ENCODE results near the gene INHA.

Gene INHA

DNA sequence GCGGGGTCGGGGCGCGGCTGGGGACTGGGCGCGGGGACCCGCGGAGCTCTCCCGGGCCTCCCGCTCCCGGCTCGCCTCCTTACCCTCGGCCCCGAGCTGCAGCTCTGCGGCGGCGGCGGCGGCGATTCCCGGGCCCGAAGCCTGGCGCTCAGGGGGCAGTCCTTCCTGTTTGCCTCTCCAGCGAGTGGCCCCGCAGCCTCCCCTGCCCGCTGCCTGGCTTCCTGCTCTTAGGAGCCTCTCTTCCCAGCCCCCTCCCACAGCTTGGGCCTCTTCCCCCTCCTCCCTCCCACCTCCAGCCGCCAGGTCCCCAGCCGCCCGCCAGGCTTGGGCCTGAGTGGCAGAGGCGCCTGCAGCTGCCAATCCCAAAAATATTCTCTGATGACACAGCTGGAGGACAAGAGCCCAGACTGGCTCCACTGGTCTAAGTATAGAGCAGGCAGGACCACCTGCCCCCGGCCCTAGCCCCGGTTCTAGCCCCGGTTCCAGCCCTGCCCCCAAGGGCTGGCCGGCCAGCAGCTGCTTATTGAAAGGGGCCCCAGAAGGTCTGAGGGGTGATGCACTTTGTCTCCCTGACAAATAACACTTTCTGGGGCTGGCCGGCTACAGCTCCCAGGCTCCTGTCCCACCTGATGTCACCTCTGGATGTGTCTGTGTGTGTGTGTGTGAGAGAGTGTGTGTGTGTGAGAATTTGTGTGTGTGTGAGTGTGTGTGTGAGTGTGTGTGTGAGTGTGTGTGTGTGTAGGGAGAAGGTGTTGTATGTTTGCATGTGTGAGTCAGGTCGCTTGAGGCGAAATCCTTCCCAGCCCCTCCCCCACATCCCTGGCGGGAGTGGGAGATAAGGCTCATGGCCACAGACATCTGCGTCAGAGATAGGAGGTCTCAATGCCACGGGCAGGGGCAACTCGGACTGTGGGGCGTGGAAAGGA, 536 bp upstream of the INHA start, which contains the start of gene OBSL1:
Gene OBSL1 (minus strand): TSS at position 229 of the 926 bp plus-strand sequence. CDS start 307 bp downstream, outside the sequence.
- H2AFZ ChIP-seq (ENCODE audit: low read length) = peak within 1 kb of the TSS; percentile 98
- peak within 1 kb of the TSS; percentile 99 for H3K9ac ChIP-seq (ENCODE audit: low read depth, low read length, poor library complexity)
- peak within 1 kb of the TSS; percentile 91 for H3K4me2 ChIP-seq (ENCODE audit: insufficient read depth, low read length, poor library complexity, severe bottlenecking)
- peaks cover 12 to 14% of the 10 kb centered on the region in 2 donors for H3K4me1 ChIP-seq (ENCODE audit: control insufficient read depth in 2 of 2, insufficient read depth in 1 of 2, low read depth in 1 of 2, low read length in 2 of 2)
- H4K8ac ChIP-seq (ENCODE audit: low read depth, low read length) = peak within 1 kb of the TSS; percentile 82
- H3K27me3 ChIP-seq (ENCODE audit: control insufficient read depth in 3 of 3, insufficient read depth in 3 of 3, low read depth in 1 of 3, low read length in 3 of 3) = peaks cover 0 to 3% (median 2%) of the 10 kb centered on the region in 3 experiments
- peak within 1 kb of the TSS; percentile 50 for H2BK5ac ChIP-seq (ENCODE audit: low read length)
- H3K23ac ChIP-seq (ENCODE audit: low read depth, low read length, poor library complexity) = peak within 1 kb of the TSS; percentile 93
- peak; percentile 73 for DNase-seq (ENCODE audit: low spot score)
- peak within 1 kb of the TSS; percentile 87 for H2AK5ac ChIP-seq (ENCODE audit: low read depth, low read length)
- peak within 1 kb of the TSS; percentile 72 for H4K91ac ChIP-seq (ENCODE audit: low read depth, low read length, poor library complexity)
- peak within 1 kb of the TSS; percentile 86 to 94 for H3K4me3 ChIP-seq (ENCODE audit: low read length in 2 of 2)
- peak within 1 kb of the TSS; percentile 99 for H3K14ac ChIP-seq (ENCODE audit: low read length)
- peak within 1 kb of the TSS; percentile 56 for H3K27ac ChIP-seq (replicated peaks; ENCODE audit: low read length)
- no peaks in the 10 kb centered on the region for H3K9me3 ChIP-seq (replicated peaks in 1 of 2; ENCODE audit: control insufficient read depth in 2 of 2, insufficient read depth in 1 of 2, low read depth in 1 of 2, low read length in 2 of 2)
- H3K36me3 ChIP-seq (replicated peaks in 1 of 2; ENCODE audit: control insufficient read depth in 2 of 2, insufficient read depth in 2 of 2, low read length in 2 of 2) = peaks cover 12 to 34% of the 10 kb centered on the region in 2 donors
- WGBS, 2 donors (ENCODE audit: extremely low coverage in 2 of 2, insufficient read length in 2 of 2, insufficient replicate concordance in 1 of 2) = no CpG with 5 or more reads among the region's 42 CpGs
- peak within 1 kb of the TSS; percentile 98 for H2BK15ac ChIP-seq (ENCODE audit: low read length)
- H2BK12ac ChIP-seq (ENCODE audit: low read length) = peak within 1 kb of the TSS; percentile 82
- peak within 1 kb of the TSS; percentile 94 for H3K4ac ChIP-seq (ENCODE audit: low read length)
- H3K79me1 ChIP-seq (ENCODE audit: low read depth, low read length) = peaks cover 9% of the 10 kb centered on the region
- H2BK120ac ChIP-seq (ENCODE audit: low read depth, low read length) = no peak within 1 kb of the TSS
- peak within 1 kb of the TSS; percentile 100 for H3K18ac ChIP-seq (ENCODE audit: low read length)

DNA sequence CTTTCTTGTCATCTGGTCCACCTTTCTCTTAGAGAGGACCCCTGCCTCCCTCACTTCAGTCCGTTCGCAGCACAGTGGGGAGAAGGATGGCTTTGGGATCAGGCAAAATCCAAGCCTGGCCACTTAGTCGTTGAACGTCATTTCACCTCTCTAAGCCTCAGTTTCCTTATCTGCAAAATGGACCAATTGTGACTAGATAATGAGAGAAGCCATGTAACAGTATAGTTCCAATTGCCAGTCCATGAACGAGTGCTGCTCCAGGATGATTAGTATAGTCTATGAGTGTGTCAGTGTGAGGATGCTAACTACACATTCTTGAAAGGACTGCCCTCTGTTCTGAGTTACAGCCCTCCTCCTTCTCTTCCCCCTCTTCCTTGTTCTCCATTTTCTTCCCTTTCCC, 1.1 kb downstream of the INHA start:
- H4K8ac ChIP-seq (ENCODE audit: low read depth, low read length) = no peak overlapping the region

DNA sequence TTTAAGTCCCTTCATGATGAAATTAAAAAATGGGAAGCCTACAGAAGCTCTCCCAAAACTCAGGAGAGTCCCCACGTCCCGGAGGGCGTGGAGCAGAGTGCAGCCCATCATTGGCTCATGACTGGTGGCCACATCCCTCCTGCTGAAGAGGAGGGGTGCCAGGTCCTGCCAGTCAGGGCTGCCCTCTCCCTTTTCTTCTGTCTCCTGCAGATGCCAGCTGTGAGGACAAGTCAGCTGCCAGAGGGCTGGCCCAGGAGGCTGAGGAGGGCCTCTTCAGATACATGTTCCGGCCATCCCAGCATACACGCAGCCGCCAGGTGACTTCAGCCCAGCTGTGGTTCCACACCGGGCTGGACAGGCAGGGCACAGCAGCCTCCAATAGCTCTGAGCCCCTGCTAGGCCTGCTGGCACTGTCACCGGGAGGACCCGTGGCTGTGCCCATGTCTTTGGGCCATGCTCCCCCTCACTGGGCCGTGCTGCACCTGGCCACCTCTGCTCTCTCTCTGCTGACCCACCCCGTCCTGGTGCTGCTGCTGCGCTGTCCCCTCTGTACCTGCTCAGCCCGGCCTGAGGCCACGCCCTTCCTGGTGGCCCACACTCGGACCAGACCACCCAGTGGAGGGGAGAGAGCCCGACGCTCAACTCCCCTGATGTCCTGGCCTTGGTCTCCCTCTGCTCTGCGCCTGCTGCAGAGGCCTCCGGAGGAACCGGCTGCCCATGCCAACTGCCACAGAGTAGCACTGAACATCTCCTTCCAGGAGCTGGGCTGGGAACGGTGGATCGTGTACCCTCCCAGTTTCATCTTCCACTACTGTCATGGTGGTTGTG, 2.6 kb downstream of the INHA start:
- no peak overlapping the region for H3K4me2 ChIP-seq (ENCODE audit: insufficient read depth, low read length, poor library complexity, severe bottlenecking)
- peak overlapping the region; percentile 24 for H3K9ac ChIP-seq (ENCODE audit: low read depth, low read length, poor library complexity)
- peaks cover 0 to 5% of the 10 kb centered on the region in 2 donors for H3K36me3 ChIP-seq (replicated peaks in 1 of 2; ENCODE audit: control insufficient read depth in 2 of 2, insufficient read depth in 2 of 2, low read length in 2 of 2)
- H3K27me3 ChIP-seq (ENCODE audit: control insufficient read depth in 3 of 3, insufficient read depth in 3 of 3, low read depth in 1 of 3, low read length in 3 of 3) = peaks cover 0 to 3% (median 2%) of the 10 kb centered on the region in 3 experiments
- H3K79me1 ChIP-seq (ENCODE audit: low read depth, low read length) = peaks cover 9% of the 10 kb centered on the region
- peak overlapping the region; percentile 66 for H3K18ac ChIP-seq (ENCODE audit: low read length)
- H4K91ac ChIP-seq (ENCODE audit: low read depth, low read length, poor library complexity) = no peak overlapping the region
- H4K8ac ChIP-seq (ENCODE audit: low read depth, low read length) = peak overlapping the region; percentile 85
- no peak overlapping the region for H3K4ac ChIP-seq (ENCODE audit: low read length)
- H2BK12ac ChIP-seq (ENCODE audit: low read length) = peak overlapping the region; percentile 92
- no CpG with 5 or more reads among the region's 22 CpGs for WGBS, 2 donors (ENCODE audit: extremely low coverage in 2 of 2, insufficient read length in 2 of 2, insufficient replicate concordance in 1 of 2)
- peak overlapping the region; percentile 5 for H3K14ac ChIP-seq (ENCODE audit: low read length)
- peak overlapping the region; percentile 80 for H2BK5ac ChIP-seq (ENCODE audit: low read length)
- no peak for DNase-seq (ENCODE audit: low spot score)
- peak overlapping the region; percentile 55 for H2BK15ac ChIP-seq (ENCODE audit: low read length)
- H2AK5ac ChIP-seq (ENCODE audit: low read depth, low read length) = peak overlapping the region; percentile 81
- H3K23ac ChIP-seq (ENCODE audit: low read depth, low read length, poor library complexity) = peak overlapping the region; percentile 11
- no peak overlapping the region for H3K4me3 ChIP-seq (ENCODE audit: low read length in 2 of 2)
- peak overlapping the region; percentile 82 for H2BK120ac ChIP-seq (ENCODE audit: low read depth, low read length)
- H2AFZ ChIP-seq (ENCODE audit: low read length) = no peak overlapping the region
- no peak overlapping the region for H3K27ac ChIP-seq (replicated peaks; ENCODE audit: low read length)
- no peaks in the 10 kb centered on the region for H3K9me3 ChIP-seq (replicated peaks in 1 of 2; ENCODE audit: control insufficient read depth in 2 of 2, insufficient read depth in 1 of 2, low read depth in 1 of 2, low read length in 2 of 2)
- peaks cover 25 to 30% of the 10 kb centered on the region in 2 donors for H3K4me1 ChIP-seq (ENCODE audit: control insufficient read depth in 2 of 2, insufficient read depth in 1 of 2, low read depth in 1 of 2, low read length in 2 of 2)

More for the DNA sequence above, 1.1 kb downstream of the INHA start:
- Histone ChIP-seq H2AK5ac (ENCODE audit: low read depth, low read length) (peak overlapping the region; percentile 87), H3K4ac (ENCODE audit: low read length) (no peak overlapping the region), H3K9me3 (replicated peaks in 1 of 2; ENCODE audit: control insufficient read depth in 2 of 2, insufficient read depth in 1 of 2, low read depth in 1 of 2, low read length in 2 of 2) (no peaks in the 10 kb centered on the region), H3K27ac (replicated peaks; ENCODE audit: low read length) (no peak overlapping the region), H2BK120ac (ENCODE audit: low read depth, low read length) (no peak overlapping the region), H3K4me3 (ENCODE audit: low read length in 2 of 2) (no peak overlapping the region), H2BK15ac (ENCODE audit: low read length) (no peak overlapping the region), H3K4me2 (ENCODE audit: insufficient read depth, low read length, poor library complexity, severe bottlenecking) (no peak overlapping the region), H3K79me1 (ENCODE audit: low read depth, low read length) (peaks cover 9% of the 10 kb centered on the region), H4K91ac (ENCODE audit: low read depth, low read length, poor library complexity) (no peak overlapping the region), H2AFZ (ENCODE audit: low read length) (no peak overlapping the region), H2BK5ac (ENCODE audit: low read length) (no peak overlapping the region), H3K4me1 (ENCODE audit: control insufficient read depth in 2 of 2, insufficient read depth in 1 of 2, low read depth in 1 of 2, low read length in 2 of 2) (peaks cover 20 to 22% of the 10 kb centered on the region in 2 donors), H3K18ac (ENCODE audit: low read length) (no peak overlapping the region), H3K14ac (ENCODE audit: low read length) (no peak overlapping the region), H2BK12ac (ENCODE audit: low read length) (no peak overlapping the region), H3K23ac (ENCODE audit: low read depth, low read length, poor library complexity) (no peak overlapping the region), H3K27me3 (ENCODE audit: control insufficient read depth in 3 of 3, insufficient read depth in 3 of 3, low read depth in 1 of 3, low read length in 3 of 3) (peaks cover 0 to 3% (median 2%) of the 10 kb centered on the region in 3 experiments), H3K36me3 (replicated peaks in 1 of 2; ENCODE audit: control insufficient read depth in 2 of 2, insufficient read depth in 2 of 2, low read length in 2 of 2) (peaks cover 2 to 18% of the 10 kb centered on the region in 2 donors), H3K9ac (ENCODE audit: low read depth, low read length, poor library complexity) (no peak overlapping the region)
- WGBS, 2 donors (ENCODE audit: extremely low coverage in 2 of 2, insufficient read length in 2 of 2, insufficient replicate concordance in 1 of 2) = no CpG with 5 or more reads among the region's 5 CpGs
- DNase-seq (ENCODE audit: low spot score) = no peak
